HG03045 (cell line): ENCODE measurements around the gene SKI.

ENCODE experiments used
- ATAC-seq: cut with Tn5 transposase; IDR thresholded peaks from one replicate; pipeline ENCODE4 v1.9.1; 2021; ENCODE audit warnings: mild to moderate bottlenecking, moderate library complexity; ENCODE audit not compliant: unreplicated experiment

The SKI gene

DNA sequence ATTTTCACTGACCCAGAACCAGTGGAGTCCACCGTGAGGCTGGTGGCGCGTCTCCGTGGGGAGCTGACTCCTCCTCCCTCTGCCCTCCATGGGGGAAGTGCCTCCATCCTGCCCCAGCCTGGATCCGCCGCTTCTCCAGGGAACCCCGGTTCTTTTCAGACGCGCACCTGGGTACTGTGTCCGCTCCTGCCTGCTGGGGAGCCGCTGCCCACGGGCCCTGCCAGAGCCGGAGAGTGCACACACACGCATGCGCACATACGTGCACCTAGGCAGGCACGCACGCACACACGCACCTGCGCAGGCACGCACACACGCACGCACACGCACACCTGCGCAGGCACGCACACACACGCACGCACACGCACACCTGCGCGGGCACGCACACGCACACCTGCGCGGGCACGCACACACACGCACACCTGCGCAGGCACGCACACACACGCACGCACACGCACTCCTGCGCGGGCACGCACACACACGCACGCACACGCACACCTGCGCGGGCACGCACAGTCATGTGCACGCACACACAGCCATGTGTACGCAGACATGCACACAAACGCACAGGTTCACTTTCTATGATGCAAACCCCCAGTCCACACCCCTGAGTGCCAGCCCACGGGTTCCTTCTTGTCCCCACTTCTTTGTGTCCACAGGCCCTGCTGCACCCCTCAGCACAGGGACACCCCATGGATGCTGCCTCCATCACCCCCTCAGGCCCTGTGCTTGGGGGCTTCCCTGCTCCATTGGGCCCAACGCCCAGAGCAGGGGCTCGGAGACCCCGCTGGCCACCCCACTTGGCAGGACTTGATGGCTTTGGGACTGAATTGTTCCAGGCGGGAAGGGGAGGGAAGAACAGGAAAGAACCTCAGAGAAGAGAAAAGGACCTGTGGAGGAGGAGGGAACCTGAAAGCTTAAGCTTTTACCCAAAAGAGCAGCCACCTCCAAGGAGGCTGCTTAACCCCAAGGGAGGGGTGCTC is 120.5 kb downstream of the SKI start:
- ATAC-seq, result no peak

DNA sequence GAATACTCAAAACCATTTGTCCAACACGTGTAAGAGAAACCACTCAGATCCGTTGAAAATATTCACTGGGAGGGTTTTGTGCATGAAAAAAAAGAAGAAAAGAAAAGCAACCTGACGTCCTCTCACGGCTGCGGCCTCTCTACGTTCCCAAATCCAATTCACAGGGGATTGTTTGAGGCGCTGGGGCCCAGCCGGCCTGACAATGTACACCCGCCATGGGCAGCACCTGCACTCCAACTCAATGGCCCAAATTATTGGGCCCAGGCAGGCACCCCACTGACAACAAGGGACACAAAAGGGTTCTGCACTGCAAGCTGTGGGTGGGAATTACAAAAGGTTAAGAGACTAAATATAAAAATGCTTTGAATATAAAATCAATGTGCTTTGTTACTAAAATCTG is 121.7 kb downstream of the SKI start:
- ATAC-seq, result no peak

DNA sequence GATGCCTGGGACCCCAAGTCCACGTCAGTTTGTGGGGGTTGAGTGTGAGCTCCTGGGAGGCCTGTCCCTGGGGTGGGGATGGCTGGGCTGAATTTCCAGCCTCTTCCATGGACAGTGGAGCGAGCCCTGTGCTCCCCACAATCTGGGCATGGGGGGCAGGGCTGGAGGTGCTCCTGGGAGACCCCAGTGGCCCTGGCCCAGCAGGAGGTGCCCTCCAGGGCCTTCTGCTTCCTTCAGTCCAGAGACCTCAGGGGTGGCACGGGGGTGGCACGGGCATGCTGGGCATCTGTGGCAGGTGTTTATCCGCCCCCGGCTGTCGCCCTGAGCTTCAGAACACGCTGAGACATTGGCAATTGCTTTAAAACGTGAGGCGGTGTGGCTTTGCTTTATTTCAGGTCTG is 122.4 kb downstream of the SKI start:
- ATAC-seq, result no peak

DNA sequence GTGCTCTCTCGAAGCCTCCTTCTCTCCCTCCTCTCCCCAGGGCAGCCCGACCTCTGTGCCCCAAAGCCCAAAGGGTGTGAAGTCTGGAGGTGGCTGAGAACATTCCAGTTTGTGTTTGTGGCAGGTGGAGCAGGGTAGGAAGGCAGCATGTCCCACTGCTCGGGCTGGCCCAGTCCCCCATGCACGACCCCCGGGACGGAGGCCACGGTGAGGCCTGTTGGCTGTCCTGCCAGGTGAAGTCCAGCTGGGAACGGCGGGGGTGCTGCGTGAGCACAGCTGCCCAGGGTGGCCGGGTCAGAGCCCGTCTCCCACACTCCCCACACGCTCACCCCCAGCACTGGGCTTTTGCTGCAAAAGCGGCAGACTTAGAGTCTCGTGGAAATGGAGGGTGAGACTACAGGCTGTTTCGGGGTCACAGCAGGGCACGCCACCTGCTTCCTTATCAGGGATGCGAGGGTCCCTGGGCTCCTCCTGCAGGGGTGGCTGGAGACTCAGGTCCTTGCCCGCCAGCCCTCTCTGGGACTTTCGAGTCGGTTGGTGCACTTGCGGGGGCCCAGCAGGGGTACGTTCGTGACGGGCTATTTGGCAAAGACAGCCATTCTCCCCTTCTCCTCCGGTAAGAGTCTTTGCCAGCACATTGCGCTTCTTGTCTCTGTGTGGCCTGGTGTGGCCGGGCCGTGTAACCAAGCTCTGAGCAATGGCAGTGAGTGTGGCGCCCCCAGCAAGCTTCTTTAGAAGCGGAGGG is 123.0 kb downstream of the SKI start:
- no peak for ATAC-seq

DNA sequence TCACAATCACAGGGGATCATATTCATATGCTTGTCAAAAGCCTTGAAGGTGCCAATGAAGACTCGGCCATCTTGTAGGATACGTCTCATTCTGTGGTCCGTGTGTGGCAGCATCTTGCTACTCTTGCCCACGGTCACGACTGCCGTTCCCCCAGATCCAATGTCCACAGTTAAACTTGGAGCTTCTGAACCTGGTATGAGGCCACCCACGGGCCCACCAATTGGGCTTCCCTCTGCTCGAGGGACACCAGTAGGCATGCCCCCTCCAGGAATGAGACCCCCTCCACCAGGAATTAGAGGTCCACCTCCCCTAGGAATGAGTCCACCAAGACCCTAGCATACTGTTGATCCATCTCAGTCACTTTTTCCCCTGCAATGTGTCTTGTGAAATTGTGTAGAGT is 123.6 kb downstream of the SKI start:
- ATAC-seq, result no peak

DNA sequence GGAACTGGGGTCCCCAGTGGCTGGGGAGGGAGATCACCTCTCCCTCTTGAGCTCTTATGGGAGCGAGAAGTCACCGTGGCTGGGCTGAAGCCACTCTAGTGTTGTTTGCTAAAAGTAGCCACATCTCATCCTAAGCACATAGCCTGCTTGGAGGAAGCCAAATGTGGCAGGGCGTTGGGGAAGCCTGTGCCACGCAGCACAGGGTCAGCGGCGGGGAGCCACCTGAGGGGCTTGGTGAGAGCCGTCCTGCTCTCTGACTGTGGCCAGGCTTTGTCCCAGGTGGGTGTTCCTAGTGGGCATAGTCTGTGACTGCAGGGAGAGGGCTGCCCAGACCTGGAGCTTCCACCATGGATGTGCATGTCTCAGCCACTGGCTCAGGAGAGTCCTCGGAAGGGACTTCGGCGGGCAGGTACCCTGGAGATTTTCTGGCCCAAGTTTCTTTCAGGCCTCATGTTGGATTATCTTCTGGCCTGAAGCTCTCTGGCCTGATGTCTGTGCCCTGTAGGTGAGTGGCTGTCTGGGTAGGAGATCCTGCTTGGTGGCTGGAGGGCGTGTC is 124.3 kb downstream of the SKI start:
- no peak for ATAC-seq

DNA sequence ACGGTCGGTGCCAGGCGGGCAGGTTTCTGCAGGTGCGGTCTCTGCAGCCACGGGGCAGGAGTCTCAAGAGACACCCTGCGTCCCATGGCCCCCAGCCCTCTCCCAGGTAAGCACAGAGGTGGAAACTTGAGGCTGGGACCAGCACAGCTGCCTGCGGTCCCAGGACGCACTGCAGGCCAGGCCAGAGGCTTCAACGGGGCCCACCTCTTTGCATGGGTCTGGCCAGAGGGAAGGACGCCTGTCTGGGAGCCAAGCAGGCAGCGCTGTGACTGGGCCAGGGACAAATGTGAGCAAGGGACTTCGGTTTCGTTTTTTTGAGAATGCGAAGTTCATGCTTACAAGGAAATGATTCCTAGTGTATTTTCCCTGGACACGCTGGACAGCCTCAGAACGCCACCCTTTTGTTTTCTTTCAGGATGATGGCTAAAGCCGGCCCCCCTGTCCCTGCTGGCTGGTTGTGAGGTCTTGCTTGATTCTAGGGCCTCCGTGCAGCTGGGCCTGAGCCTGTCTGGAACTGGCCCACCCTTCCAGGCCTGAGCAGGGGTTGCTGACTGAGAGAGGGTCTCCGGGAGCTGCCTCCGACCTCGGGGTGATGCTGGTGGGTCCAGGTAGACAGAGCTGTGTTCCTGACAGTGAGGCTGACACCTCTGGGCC is 124.9 kb downstream of the SKI start:
- no peak for ATAC-seq

DNA sequence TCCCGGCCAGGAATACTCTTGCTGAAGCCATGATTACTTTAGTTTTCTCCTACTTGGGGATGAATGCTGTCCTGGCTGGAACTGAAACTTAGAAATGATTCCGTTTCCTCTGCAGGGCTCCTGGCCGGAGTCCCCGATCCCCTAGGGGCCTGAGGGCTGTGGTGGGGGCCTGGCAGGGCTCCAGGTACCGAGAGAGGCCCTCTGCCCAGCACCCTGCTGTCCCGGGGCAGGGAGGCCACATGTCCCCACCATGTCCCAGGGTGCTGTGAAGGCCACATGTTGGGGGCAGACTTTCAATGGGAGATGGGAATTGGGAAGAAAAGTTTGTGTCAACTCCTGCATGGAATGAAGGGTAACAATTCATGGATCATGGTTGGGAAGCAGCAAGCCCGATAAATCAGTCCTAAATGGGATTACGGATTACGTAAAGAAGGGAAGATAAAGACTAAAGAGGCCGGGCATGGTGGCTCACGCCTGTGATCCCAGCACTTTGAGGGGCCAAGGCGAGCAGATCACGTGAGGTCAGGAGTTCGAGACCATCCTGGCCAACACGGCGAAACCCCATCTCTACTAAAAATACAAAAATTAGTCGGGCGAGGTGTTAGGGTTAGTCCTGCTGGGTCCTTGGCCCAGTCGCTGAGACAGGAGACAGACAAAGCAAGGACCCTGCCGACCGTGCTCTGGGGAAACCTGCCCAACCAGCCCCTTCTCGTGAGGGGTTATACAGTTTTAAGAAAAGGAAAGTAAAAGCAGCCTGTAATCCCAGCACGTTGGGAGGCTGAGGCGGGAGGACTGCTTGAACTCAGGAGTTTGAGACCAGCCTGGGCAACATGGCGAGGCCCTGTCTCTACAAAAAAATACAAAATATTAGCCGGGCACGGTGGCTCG is 125.7 kb downstream of the SKI start:
- no peak for ATAC-seq

DNA sequence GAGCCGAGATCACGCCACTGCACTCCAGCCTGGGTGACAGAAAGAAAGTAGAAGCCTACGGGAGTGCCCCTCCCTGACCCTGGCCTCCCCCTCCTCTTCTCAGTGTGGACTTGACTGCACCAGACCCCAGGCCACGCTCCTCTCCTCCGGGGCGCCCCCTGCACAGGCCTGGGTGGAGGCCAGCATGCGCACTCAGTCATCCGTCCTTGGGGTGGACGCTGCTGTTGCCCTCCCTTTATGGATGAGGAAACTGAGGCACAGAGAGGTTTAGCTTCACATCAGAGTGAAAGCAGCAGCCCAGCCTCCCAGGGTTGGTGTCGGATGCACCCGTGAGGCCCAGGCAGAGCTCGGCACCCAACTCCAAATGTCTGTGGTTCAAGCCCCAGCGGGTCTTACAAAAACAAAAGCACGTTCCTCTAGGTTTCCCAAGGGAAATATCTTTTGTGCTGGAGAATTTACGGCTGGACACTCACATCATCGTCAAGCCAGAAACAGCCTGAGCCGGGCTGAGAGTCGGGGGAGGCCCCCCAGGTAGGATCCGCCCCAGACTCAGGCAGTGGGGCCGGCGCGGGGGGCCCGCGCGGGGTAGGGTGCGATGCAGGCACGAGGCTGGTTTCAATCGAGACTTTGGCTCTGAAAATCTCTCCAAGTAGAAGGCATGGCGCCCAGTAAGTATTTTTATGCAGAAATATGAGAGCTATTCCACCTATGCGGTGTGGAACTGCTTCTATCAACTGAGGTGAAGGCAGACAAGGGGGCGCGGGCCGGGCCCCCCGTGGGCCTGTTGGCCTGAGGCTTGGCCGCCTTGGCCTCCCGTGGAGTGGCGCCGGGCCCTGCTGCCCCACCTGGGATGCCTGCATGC is 126.6 kb downstream of the SKI start:
- no peak for ATAC-seq

DNA sequence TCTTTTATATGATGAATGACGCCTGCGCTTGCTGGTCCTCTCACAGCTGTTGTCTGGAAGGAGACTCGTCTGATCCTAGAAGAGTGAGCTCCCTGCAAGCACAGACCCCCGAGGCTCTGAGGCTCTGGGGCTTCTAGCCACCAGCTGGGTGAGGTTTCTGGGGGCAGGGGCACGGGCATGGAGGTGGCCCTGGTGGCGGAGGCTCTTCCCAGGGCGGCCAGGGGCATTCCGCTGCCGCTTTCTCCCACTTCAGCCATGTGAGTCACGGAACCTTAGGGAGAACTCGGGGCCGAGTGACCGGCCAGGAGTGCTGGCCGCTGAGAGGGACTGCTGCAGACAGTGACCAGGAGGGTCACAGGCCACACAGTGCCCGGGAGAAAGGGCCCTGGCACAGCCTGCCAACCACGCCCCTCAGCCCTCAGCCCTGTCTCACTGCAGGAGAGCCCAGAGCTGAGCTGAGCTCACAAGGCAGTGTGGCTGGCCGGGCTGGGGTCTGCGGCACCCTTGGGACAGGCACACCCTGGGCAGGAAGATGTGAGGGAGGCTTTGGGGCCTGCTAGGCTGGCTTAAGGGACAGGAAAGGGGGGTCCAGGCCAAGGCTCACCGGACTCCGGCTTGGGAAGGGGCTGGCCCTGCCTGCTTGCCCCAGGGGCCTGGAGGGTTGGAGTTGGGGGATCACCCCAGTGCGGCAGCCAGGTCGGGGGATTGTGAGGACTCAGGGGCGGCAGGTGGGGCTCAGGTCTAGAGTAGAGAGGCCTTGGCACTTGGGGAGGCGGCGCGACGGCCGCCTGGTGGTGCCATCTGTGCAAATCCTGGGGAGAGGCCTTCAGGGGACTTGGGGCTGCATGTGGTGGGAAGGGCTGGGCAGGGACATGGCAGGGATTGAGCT is 127.5 kb downstream of the SKI start:
- ATAC-seq, result no peak

DNA sequence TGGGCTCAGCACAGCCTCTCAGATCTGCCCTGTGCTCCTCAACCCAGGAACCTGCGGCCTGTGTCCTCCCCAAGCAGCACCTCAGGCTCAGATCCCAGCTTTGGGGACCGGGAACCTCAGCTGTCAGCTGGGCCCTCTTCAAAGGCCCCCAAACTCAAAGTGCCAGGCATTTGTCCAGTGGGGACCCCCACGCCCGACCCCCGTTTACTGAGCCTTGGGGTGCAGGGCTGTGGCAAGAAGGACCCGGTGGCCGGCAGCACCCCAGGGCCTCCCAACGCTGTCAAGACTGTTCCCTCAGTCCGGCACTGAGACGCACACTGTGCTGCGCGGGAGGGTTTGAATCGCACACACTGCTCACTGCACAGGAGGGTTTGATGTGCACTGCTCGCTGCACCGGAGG is 128.3 kb downstream of the SKI start:
- ATAC-seq, result no peak

DNA sequence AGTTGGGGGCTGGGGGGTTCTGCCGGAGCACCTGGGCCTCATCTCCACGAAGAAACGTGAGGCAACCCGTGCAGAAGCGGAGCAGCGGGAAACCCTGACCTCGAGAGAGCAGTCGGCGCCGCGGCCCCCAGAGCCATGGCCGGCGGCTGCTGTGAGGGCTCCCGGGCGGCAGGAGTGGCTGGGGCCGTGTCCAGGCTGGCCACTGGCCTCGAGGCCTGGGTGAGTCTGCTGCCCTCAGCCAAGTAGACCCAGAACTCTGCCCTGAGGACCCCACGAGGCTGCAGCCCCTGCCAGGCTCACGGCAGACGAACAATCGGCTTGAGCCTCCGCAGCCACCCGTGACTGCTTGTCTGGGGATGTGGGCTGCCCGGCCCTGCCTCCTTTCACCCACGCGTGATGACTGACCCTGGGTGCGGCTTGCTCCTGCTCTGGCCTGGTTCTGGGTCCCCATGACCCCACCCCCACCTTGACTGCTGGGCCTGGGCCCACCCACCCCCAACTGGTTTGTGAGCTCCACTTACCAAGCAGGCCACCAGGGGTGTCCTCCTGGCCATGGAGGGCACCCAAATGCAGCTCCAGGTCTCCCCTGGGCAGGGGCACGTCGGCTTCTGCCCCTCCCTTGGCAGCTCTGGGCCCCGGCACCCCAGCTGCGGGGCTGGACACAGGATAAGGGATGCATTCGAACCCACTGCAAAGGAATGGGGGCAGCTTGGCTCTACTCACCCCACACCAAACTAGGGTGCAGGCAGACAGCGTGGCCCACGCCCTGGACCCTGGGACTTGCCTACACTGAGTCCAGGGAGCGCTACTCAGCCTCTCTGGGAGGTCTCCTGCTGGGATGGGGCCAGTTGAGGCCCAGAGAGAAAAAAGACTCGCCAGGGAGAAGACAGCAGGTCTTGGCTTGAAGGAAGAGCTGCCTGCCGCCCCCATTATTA is 129.1 kb downstream of the SKI start:
- no peak for ATAC-seq

DNA sequence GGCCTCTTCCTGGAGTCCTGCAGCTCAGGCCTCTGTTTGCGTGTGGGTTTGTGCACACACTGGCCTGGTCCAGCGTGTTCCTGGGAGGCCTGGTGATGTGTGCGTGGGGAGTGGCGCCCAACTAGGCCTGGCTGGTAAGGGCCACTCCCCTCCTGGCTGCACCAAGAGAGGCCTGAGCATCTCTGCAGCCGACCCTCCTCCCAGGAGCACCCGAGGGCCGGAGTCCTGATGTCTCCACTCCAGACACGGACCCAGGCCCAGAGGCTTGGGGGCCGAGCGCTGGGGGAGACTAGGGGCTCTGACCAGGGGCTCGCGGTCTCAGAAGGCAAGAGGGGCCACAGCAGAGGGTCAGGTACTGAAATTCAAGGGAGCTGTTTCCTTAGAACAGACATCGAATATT is 130.0 kb downstream of the SKI start:
- no peak for ATAC-seq

DNA sequence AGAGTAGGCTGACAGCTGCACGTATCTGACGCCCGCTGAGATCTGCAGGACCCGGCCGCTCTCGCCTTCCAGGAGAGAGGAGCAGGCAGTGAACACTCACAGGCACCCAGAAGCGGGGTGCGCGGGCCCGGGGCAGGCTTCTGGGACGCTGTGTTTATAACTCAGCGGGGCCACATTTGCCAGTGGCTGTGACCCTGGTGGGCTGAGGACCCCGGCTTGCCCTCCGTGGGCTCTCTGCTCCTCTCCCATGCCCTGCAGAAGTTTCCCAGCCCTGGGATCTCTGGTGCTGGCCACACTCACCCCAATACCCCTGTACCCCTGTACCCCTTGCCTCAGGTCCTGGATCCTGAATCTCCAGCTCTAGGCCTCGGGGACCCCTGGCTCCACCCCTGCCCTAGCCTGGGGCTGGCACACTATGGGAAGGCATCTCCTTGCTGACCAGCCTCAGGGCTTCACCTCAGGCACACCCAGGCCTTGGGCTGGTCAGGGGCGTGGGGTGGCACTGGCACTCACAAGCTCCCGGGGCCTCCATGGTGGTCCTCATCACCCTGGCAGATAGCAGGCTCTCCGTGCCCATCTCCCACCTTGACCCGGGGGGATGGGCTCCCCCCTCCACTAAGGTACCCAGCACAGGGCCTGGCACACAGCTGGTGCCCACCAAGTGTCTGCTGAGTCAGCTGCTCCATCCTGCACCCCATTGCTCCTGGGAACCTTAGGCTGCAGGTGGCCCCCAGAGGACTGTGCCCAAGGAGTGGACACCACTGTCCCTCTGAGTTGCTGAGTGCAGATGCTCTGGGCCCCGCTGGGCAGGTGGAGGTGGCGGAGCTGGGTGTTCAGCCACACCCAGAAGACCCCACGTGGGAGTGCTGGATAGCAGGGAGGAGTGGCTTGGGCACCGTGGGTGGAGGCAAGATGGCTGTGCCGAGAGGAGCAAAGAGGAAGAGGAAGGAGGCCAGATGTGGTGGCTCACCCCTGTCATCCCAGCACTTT is 130.8 kb downstream of the SKI start:
- ATAC-seq, result no peak
